ENCODE results near the gene GATA5.
A peak's percentile ranks its signal among the peaks of the same experiment; 100 is the strongest.

The GATA5 gene

DNA sequence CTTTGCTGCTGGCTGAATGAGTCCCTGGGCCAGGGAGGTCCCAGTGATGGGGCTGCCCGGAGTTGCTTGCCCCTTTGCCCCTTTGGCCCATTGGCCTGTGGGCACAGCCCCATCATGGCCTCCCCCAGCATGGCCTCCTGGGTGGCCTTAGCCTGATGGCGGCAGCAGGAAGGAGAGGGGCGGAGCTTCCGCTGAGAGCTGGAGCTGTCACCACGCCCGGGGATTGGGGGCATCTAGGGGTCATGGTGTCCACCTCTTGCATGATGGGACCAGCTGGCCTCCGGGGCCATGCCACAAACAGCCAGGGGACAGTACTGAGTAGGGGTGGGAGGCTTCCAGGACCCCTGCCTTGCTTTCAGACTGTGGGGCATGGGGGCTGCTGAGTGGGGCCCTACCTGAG lies 31.5 kb upstream of the GATA5 start:
- Histone ChIP-seq H3K4me1 (ENCODE audit: control insufficient read depth, insufficient read depth, low read length) (no peaks in the 10 kb centered on the region), H3K36me3 (ENCODE audit: control insufficient read depth in 2 of 2, insufficient read depth in 1 of 2, low read length in 2 of 2) (no peaks in the 10 kb centered on the region), H3K4me3 (ENCODE audit: low read depth, low read length) (no peak overlapping the region), H3K9me3 (ENCODE audit: control insufficient read depth, insufficient read depth, low read depth, low read length) (no peaks in the 10 kb centered on the region), H3K27ac (ENCODE audit: extremely low read depth, low read depth, low read length) (no peak overlapping the region)
- ChIA-PET POLR2A (no interaction called here), CTCF (no interaction called here)
- no peak for TF ChIP-seq ZBTB20 (tag by site-specific recombination; IDR thresholded peaks at IDR 0.05)
- TF ChIP-seq ZNF24 (tag by site-specific recombination; IDR thresholded peaks at IDR 0.05) = no peak
- no peak for TF ChIP-seq ZNF335 (tag by site-specific recombination; conservative IDR thresholded peaks at IDR 0.05)
- TF ChIP-seq, protein P1, sequence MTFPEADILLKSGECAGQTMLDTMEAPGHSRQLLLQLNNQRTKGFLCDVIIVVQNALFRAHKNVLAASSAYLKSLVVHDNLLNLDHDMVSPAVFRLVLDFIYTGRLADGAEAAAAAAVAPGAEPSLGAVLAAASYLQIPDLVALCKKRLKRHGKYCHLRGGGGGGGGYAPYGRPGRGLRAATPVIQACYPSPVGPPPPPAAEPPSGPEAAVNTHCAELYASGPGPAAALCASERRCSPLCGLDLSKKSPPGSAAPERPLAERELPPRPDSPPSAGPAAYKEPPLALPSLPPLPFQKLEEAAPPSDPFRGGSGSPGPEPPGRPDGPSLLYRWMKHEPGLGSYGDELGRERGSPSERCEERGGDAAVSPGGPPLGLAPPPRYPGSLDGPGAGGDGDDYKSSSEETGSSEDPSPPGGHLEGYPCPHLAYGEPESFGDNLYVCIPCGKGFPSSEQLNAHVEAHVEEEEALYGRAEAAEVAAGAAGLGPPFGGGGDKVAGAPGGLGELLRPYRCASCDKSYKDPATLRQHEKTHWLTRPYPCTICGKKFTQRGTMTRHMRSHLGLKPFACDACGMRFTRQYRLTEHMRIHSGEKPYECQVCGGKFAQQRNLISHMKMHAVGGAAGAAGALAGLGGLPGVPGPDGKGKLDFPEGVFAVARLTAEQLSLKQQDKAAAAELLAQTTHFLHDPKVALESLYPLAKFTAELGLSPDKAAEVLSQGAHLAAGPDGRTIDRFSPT (tag by site-specific recombination; IDR thresholded peaks at IDR 0.05) = peak; percentile 54; the same call in 1 of the 2 replicates
- TF ChIP-seq ZBTB17 (tag by site-specific recombination; IDR thresholded peaks at IDR 0.05) = no peak
- TF ChIP-seq SP2 (tag by site-specific recombination; IDR thresholded peaks at IDR 0.05) = peak; percentile 25; the same call in 1 of the 2 replicates
- TF ChIP-seq KLF1 (tag by site-specific recombination; IDR thresholded peaks at IDR 0.05) = 0 out of 2 replicates have a peak, but pooled peaks have one; percentile 12
- TF ChIP-seq ZNF112 (tag by site-specific recombination; IDR thresholded peaks at IDR 0.05) = no peak
- TF ChIP-seq, protein P2, sequence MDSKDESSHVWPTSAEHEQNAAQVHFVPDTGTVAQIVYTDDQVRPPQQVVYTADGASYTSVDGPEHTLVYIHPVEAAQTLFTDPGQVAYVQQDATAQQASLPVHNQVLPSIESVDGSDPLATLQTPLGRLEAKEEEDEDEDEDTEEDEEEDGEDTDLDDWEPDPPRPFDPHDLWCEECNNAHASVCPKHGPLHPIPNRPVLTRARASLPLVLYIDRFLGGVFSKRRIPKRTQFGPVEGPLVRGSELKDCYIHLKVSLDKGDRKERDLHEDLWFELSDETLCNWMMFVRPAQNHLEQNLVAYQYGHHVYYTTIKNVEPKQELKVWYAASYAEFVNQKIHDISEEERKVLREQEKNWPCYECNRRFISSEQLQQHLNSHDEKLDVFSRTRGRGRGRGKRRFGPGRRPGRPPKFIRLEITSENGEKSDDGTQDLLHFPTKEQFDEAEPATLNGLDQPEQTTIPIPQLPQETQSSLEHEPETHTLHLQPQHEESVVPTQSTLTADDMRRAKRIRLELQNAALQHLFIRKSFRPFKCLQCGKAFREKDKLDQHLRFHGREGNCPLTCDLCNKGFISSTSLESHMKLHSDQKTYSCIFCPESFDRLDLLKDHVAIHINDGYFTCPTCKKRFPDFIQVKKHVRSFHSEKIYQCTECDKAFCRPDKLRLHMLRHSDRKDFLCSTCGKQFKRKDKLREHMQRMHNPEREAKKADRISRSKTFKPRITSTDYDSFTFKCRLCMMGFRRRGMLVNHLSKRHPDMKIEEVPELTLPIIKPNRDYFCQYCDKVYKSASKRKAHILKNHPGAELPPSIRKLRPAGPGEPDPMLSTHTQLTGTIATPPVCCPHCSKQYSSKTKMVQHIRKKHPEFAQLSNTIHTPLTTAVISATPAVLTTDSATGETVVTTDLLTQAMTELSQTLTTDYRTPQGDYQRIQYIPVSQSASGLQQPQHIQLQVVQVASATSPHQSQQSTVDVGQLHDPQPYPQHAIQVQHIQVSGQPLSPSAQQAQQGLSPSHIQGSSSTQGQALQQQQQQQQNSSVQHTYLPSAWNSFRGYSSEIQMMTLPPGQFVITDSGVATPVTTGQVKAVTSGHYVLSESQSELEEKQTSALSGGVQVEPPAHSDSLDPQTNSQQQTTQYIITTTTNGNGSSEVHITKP (tag by site-specific recombination; IDR thresholded peaks at IDR 0.05) = no peak
- no peak for TF ChIP-seq ZFHX2 (tag by site-specific recombination; conservative IDR thresholded peaks at IDR 0.05)
- TF ChIP-seq, protein P3, sequence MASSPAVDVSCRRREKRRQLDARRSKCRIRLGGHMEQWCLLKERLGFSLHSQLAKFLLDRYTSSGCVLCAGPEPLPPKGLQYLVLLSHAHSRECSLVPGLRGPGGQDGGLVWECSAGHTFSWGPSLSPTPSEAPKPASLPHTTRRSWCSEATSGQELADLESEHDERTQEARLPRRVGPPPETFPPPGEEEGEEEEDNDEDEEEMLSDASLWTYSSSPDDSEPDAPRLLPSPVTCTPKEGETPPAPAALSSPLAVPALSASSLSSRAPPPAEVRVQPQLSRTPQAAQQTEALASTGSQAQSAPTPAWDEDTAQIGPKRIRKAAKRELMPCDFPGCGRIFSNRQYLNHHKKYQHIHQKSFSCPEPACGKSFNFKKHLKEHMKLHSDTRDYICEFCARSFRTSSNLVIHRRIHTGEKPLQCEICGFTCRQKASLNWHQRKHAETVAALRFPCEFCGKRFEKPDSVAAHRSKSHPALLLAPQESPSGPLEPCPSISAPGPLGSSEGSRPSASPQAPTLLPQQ (tag by site-specific recombination; IDR thresholded peaks at IDR 0.05) = no peak
- TF ChIP-seq, protein P4, sequence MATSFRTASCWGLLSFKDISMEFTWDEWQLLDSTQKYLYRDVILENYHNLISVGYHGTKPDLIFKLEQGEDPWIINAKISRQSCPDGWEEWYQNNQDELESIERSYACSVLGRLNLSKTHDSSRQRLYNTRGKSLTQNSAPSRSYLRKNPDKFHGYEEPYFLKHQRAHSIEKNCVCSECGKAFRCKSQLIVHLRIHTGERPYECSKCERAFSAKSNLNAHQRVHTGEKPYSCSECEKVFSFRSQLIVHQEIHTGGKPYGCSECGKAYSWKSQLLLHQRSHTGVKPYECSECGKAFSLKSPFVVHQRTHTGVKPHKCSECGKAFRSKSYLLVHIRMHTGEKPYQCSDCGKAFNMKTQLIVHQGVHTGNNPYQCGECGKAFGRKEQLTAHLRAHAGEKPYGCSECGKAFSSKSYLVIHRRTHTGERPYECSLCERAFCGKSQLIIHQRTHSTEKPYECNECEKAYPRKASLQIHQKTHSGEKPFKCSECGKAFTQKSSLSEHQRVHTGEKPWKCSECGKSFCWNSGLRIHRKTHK (tag by site-specific recombination; IDR thresholded peaks at IDR 0.05) = no peak
- no peak for TF ChIP-seq ZNF423 (tag by site-specific recombination; IDR thresholded peaks at IDR 0.05)

DNA sequence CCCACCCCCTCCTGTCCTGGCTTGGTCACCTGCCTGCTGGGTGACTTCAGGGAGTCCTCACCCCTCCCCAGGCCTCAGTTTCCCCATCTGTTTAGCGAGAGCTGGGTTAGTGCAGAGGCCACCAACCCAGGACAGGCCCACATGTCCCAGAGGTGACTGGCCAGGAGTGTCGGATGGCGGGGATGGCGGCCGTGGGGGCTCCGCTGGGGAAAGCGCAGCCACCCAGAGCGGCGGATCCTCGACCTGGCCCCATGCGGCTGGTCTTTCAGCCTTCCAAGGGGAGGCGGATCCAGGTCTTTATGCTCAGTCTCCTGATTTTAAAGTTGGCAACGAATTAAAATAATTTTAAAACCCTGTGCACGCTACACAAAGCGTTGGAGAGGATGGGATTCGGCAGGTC lies 31.0 kb upstream of the GATA5 start:
- no peaks in the 10 kb centered on the region for H3K36me3 ChIP-seq (ENCODE audit: control insufficient read depth in 2 of 2, insufficient read depth in 1 of 2, low read length in 2 of 2)
- H3K27ac ChIP-seq (ENCODE audit: extremely low read depth, low read depth, low read length) = no peak overlapping the region
- ChIA-PET POLR2A (no interaction called here), CTCF (no interaction called here)
- no peaks in the 10 kb centered on the region for H3K4me1 ChIP-seq (ENCODE audit: control insufficient read depth, insufficient read depth, low read length)
- TF ChIP-seq, protein P2 (tag by site-specific recombination; IDR thresholded peaks at IDR 0.05) = no peak
- TF ChIP-seq HOXC10 (CRISPR knock-in tag; IDR thresholded peaks at IDR 0.05) (no peak), SP7 (tag by site-specific recombination; IDR thresholded peaks at IDR 0.05) (no peak), ZNF610 (tag by site-specific recombination; IDR thresholded peaks at IDR 0.05; ENCODE audit: borderline replicate concordance) (no peak)
- TF ChIP-seq, protein P5, sequence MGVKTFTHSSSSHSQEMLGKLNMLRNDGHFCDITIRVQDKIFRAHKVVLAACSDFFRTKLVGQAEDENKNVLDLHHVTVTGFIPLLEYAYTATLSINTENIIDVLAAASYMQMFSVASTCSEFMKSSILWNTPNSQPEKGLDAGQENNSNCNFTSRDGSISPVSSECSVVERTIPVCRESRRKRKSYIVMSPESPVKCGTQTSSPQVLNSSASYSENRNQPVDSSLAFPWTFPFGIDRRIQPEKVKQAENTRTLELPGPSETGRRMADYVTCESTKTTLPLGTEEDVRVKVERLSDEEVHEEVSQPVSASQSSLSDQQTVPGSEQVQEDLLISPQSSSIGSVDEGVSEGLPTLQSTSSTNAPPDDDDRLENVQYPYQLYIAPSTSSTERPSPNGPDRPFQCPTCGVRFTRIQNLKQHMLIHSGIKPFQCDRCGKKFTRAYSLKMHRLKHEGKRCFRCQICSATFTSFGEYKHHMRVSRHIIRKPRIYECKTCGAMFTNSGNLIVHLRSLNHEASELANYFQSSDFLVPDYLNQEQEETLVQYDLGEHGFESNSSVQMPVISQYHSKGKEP (tag by site-specific recombination; IDR thresholded peaks at IDR 0.05) = no peak
- no peak overlapping the region for H3K4me3 ChIP-seq (ENCODE audit: low read depth, low read length)
- H3K9me3 ChIP-seq (ENCODE audit: control insufficient read depth, insufficient read depth, low read depth, low read length) = no peaks in the 10 kb centered on the region

All from HEK293 (cell line).